HepG2 (cell line): ENCODE results near the gene TAS2R50. TPM values are rescaled to one million over a fixed set of nuclear protein-coding genes. Genes with fewer than 3 reads are reported as not detected.

Experiments
- ATAC-seq: fragments of 200-7000 bp; cut with Tn5 transposase; 3 replicates; pipeline ENCODE4 v1.9.1; 2020; ENCODE audit warnings: mild to moderate bottlenecking, moderate library complexity
- BruUV-seq: library from RNA; stranded (reverse); fragments of 400-500 nt; replicated peaks from 2 replicates; lab custom pipeline; 2021; lab: Mats Ljungman, UMichigan
- CTCF ChIA-PET: fragments of 300-600 bp; formaldehyde crosslinking; extraction: SDS; loops from one replicate; lab custom pipeline; 2021; ENCODE audit warnings: low total read pairs, inconsistent platforms, low intra/inter-chr PET ratio; lab: Yijun Ruan, JAX
- POLR2A ChIA-PET: fragments of 350-600 bp; sonication (Branson Sonifier 250); formaldehyde crosslinking; loops from one replicate; lab custom pipeline; 2020; ENCODE audit warnings: antibody characterized with exemption, inconsistent platforms; lab: Yijun Ruan, JAX
- DNase-seq: peaks from one replicate; pipeline ENCODE4 v3.0.0-alpha.2; 2015; ENCODE audit warnings: low spot score
- FAIRE-seq: peaks from 3 replicates; lab custom pipeline; 2011; peaks lifted over from hg19 to GRCh38; lab: Jason Lieb, UNC
- H2AFZ ChIP-seq: one replicate; pipeline ENCODE4 v1.6.1; 2011; ENCODE audit warnings: low read length, inconsistent platforms
- H3K27ac ChIP-seq: fragments of 300-600 bp; 3 replicates; pipeline ENCODE4 v1.8.0; 2011; ENCODE audit warnings: mixed run types, mild to moderate bottlenecking, mixed read lengths, low read length, inconsistent platforms; ENCODE audit not compliant: insufficient read depth; ENCODE audit errors: extremely low read length
- H3K27me3 ChIP-seq, 2 experiments: fragments of 200-600 bp in 1 of 2; 2 replicates in 1 of 2; 3 replicates in 1 of 2; pipeline versions ENCODE4 v1.6.0 to v1.8.0; 2011; ENCODE audit warnings: low read length in 2 of 2, mild to moderate bottlenecking in 2 of 2, moderate library complexity in 2 of 2, inconsistent platforms in 1 of 2; ENCODE audit not compliant: insufficient read depth in 2 of 2, control insufficient read depth in 1 of 2
- H3K36me3 ChIP-seq, 2 experiments: fragments of 200-600 bp in 1 of 2; replicated peaks in 1 of 2; 2 replicates in 1 of 2; 3 replicates in 1 of 2; pipeline versions ENCODE4 v1.5.1 to v1.8.0; 2011; ENCODE audit warnings: low read length in 2 of 2, inconsistent platforms in 1 of 2; ENCODE audit not compliant: insufficient read depth in 2 of 2, control insufficient read depth in 1 of 2
- H3K4me1 ChIP-seq: 2 replicates; pipeline ENCODE4 v1.5.1; 2012; ENCODE audit warnings: low read length, inconsistent platforms; ENCODE audit not compliant: insufficient read depth
- H3K4me2 ChIP-seq: 2 replicates; pipeline ENCODE4 v1.6.0; 2011; ENCODE audit warnings: low read depth, low read length, inconsistent platforms
- H3K4me3 ChIP-seq, 3 experiments: fragments of 200-600 bp in 1 of 3; sonication (generic), shearing (Covaris generic) in 1 of 3; replicated peaks in 1 of 3; 2 replicates each; pipeline ENCODE4 v1.5.1; 2011 to 2016; ENCODE audit warnings: low read length in 3 of 3, inconsistent platforms in 2 of 3, low read depth in 2 of 3, mild to moderate bottlenecking in 2 of 3, control low read depth in 1 of 3, mixed read lengths in 1 of 3; ENCODE audit not compliant: insufficient read depth in 1 of 3
- H3K79me2 ChIP-seq: one replicate; pipeline ENCODE4 v1.6.1; 2011; ENCODE audit warnings: low read length, inconsistent platforms; ENCODE audit not compliant: insufficient read depth
- H3K9ac ChIP-seq: 2 replicates; pipeline ENCODE4 v1.6.0; 2011; ENCODE audit warnings: mild to moderate bottlenecking, low read depth, low read length, inconsistent platforms; ENCODE audit not compliant: insufficient read depth
- H3K9me3 ChIP-seq: 2 replicates; pipeline ENCODE4 v1.5.1; 2012; ENCODE audit warnings: mild to moderate bottlenecking, low read length
- H4K20me1 ChIP-seq: 2 replicates; pipeline ENCODE4 v1.6.0; 2011; ENCODE audit warnings: inconsistent platforms, mild to moderate bottlenecking, low read length, moderate library complexity; ENCODE audit not compliant: insufficient read depth
- FOSL1 ChIP-seq: sonication (generic); formaldehyde crosslinking; IDR thresholded peaks from 2 replicates; pipeline ENCODE4 v1.9.0; 2021; ENCODE audit warnings: missing genetic modification reagents, borderline replicate concordance
- HDAC6 ChIP-seq: fragments of 200-600 bp; sonication (generic); IDR thresholded peaks from 2 replicates; pipeline ENCODE4 v1.7.0; 2017; ENCODE audit warnings: mild to moderate bottlenecking, antibody characterized with exemption, low read length, low read depth
- TOPORS ChIP-seq: sonication (generic); formaldehyde crosslinking; IDR thresholded peaks from 2 replicates; pipeline ENCODE4 v1.8.0; 2023; ENCODE audit warnings: mild to moderate bottlenecking, missing genetic modification reagents
- ZNF205 ChIP-seq: IDR thresholded peaks from 2 replicates; pipeline ENCODE4 v1.6.1; 2018; ENCODE audit warnings: missing biosample characterization, missing genetic modification reagents
- ZNF282 ChIP-seq: fragments of 450-650 bp; IDR thresholded peaks from 2 replicates; pipeline ENCODE4 v1.6.1; 2018; ENCODE audit not compliant: partially characterized antibody
- ZNF558 ChIP-seq: sonication (generic); formaldehyde crosslinking; IDR thresholded peaks from 2 replicates; pipeline ENCODE4 v1.9.0; 2022; ENCODE audit warnings: mild to moderate bottlenecking, missing genetic modification reagents, borderline replicate concordance
- ZNF776 ChIP-seq: sonication (generic); formaldehyde crosslinking; IDR thresholded peaks from 2 replicates; pipeline ENCODE4 v1.4.0; 2020; ENCODE audit warnings: mild to moderate bottlenecking, missing genetic modification reagents
- WGBS: methylation state at CpG from one replicate; pipeline ENCODE4 v1.1.6; 2017; ENCODE audit warnings: low lambda C conversion rate; 5-methylcytosine and 5-hydroxymethylcytosine counted together
- in situ Hi-C: cut with HindIII; loops from 2 replicates; pipeline ENCODE4 v1.10.0; 2017; ENCODE audit warnings: low pct_unique_long_range_greater_than_20kb; ENCODE audit not compliant: extremely low pct_ligation_motif_present
- intact Hi-C: fragments of 100-400 bp; cut with micrococcal nuclease; formaldehyde crosslinking; loops from one replicate; pipeline ENCODE4 v1.10.0; 2022; ENCODE audit not compliant: unreplicated experiment
- polyA plus RNA-seq, 8 experiments: library from polyadenylated mRNA; depleted of rRNA in 3 of 8; stranded (reverse) in 7 of 8; unstranded in 1 of 8; fragments of >200 nt; fragmentation: Illumina TruSeq in 4 of 8; extraction: Trizol in 4 of 8; gene quantifications; 2 replicates each; pipeline versions ENCODE4 v1.2.1 to v1.2.3, GENCODE V29; 2011 to 2016; ENCODE audit warnings: low read depth in 4 of 8, missing spikeins in 1 of 8, mixed read lengths in 1 of 8; ENCODE audit not compliant: insufficient read depth in 1 of 8
- total RNA-seq, 5 experiments: library from RNA; depleted of rRNA; stranded (reverse); fragments of >200 nt; fragmentation: Illumina TruSeq; extraction: Trizol; gene quantifications; 2 replicates each; pipeline ENCODE4 v1.2.3, GENCODE V29; 2016; ENCODE audit warnings: low read depth in 1 of 5
- TF ChIP-seq, protein P1 (sequence below): sonication (generic); formaldehyde crosslinking; IDR thresholded peaks from 2 replicates; pipeline ENCODE4 v1.4.0; 2020; ENCODE audit warnings: missing genetic modification reagents; ENCODE audit errors: not compliant biosample characterization
- TF ChIP-seq, protein P2 (sequence below): sonication (generic); formaldehyde crosslinking; IDR thresholded peaks from 2 replicates; pipeline ENCODE4 v1.4.0; 2020; ENCODE audit warnings: mild to moderate bottlenecking, missing genetic modification reagents
- TF ChIP-seq, protein P3 (sequence below): IDR thresholded peaks from 2 replicates; pipeline ENCODE4 v1.6.1; 2016; ENCODE audit warnings: low read depth, missing genetic modification reagents, missing compliant biosample characterization

TAS2R50 gene
- total and polyA plus RNA-seq, 2 of the 13 experiments (the other 11 are each of a cell fraction or from before 2014, with no cell fraction given): 0.17 to 2.2 TPM

GRCh38 chr12:10967409-10967808 is 19.3 kb downstream of the TAS2R50 start:
- ATAC-seq (no peak), DNase-seq (no peak), FAIRE-seq (no peak)
- Histone ChIP-seq H3K9me3 (no peaks in the 10 kb centered on the region), H3K79me2 (no peaks in the 10 kb centered on the region), H3K4me3 (no peak overlapping the region), H3K27ac (no peak overlapping the region), H4K20me1 (no peaks in the 10 kb centered on the region), H3K4me1 (no peaks in the 10 kb centered on the region), H3K36me3 (peaks cover 0 to 4% of the 10 kb centered on the region in 2 experiments; a peak in 1 of 5 replicates), H3K27me3 (no peaks in the 10 kb centered on the region), H2AFZ (no peak overlapping the region), H3K4me2 (no peak overlapping the region), H3K9ac (no peak overlapping the region)
- no TSS peak for BruUV-seq
- WGBS: 91% methylated on average over 2 of the region's 2 CpGs
- CTCF ChIA-PET: no interaction called here
- intact Hi-C loops: no loop called here
- POLR2A ChIA-PET: no interaction called here
- in situ Hi-C loops: no loop called here
- TF ChIP-seq HDAC6: no peak
- TF ChIP-seq ZNF776: no peak
- TF ChIP-seq, protein P1, sequence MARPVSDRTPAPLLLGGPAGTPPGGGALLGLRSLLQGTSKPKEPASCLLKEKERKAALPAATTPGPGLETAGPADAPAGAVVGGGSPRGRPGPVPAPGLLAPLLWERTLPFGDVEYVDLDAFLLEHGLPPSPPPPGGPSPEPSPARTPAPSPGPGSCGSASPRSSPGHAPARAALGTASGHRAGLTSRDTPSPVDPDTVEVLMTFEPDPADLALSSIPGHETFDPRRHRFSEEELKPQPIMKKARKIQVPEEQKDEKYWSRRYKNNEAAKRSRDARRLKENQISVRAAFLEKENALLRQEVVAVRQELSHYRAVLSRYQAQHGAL (CRISPR knock-in tag): no peak
- TF ChIP-seq ZNF558 (CRISPR knock-in tag): no peak
- TF ChIP-seq FOSL1 (CRISPR knock-in tag): no peak
- TF ChIP-seq, protein P2, sequence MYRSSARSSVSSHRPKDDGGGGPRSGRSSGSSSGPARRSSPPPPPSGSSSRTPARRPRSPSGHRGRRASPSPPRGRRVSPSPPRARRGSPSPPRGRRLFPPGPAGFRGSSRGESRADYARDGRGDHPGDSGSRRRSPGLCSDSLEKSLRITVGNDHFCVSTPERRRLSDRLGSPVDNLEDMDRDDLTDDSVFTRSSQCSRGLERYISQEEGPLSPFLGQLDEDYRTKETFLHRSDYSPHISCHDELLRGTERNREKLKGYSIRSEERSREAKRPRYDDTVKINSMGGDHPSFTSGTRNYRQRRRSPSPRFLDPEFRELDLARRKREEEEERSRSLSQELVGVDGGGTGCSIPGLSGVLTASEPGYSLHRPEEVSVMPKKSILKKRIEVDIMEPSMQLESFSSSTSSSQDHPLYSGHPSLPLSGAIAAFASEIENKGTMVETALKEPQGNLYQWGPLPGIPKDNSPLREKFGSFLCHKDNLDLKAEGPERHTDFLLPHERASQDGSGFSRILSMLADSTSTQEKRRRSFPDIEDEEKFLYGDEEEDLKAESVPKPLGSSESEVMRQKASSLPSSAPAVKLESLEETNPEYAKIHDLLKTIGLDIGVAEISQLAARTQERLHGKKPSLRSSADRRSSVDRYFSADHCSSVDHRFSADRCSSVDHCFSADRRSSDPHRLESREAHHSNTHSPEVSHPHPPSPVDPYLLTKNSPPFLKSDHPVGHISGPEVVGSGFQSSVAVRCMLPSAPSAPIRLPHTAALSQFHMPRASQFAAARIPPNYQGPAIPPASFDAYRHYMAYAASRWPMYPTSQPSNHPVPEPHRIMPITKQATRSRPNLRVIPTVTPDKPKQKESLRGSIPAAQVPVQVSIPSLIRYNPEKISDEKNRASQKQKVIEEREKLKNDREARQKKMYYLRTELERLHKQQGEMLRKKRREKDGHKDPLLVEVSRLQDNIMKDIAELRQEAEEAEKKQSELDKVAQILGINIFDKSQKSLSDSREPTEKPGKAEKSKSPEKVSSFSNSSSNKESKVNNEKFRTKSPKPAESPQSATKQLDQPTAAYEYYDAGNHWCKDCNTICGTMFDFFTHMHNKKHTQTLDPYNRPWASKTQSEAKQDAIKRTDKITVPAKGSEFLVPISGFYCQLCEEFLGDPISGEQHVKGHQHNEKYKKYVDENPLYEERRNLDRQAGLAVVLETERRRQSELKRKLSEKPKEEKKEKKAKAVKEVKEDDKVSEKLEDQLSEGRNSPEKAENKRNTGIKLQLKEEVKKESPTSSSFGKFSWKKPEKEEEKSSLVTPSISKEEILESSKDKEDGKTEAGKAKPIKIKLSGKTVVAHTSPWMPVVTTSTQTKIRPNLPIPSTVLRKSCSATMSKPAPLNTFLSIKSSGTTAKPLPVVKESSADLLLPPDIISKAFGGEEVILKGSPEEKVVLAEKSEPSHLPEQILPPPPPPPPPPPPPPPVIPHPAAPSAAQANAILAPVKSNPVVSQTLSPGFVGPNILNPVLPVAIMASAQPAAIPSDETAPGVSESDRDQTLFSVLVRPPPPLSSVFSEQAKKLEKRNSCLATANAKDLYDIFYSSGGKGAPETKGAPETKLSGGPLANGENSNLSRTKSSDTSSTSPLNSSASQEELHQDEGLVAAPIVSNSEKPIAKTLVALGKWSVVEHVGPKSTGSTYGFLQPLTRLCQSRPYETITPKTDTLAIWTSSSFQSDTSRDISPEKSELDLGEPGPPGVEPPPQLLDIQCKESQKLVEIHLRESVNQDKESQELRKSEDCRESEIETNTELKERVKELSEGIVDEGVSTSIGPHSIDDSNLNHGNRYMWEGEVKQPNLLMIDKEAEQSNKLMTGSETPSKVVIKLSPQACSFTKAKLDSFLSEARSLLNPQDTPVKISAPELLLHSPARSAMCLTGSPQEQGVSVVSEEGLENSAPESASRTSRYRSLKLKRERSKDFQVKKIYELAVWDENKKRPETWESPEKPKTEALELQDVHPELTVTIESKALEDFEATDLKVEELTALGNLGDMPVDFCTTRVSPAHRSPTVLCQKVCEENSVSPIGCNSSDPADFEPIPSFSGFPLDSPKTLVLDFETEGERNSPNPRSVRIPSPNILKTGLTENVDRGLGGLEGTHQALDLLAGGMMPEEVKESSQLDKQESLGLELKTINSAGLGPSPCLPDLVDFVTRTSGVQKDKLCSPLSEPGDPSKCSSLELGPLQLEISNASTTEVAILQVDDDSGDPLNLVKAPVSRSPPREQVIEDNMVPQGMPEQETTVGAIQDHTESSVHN (CRISPR knock-in tag): no peak
- TF ChIP-seq, protein P3, sequence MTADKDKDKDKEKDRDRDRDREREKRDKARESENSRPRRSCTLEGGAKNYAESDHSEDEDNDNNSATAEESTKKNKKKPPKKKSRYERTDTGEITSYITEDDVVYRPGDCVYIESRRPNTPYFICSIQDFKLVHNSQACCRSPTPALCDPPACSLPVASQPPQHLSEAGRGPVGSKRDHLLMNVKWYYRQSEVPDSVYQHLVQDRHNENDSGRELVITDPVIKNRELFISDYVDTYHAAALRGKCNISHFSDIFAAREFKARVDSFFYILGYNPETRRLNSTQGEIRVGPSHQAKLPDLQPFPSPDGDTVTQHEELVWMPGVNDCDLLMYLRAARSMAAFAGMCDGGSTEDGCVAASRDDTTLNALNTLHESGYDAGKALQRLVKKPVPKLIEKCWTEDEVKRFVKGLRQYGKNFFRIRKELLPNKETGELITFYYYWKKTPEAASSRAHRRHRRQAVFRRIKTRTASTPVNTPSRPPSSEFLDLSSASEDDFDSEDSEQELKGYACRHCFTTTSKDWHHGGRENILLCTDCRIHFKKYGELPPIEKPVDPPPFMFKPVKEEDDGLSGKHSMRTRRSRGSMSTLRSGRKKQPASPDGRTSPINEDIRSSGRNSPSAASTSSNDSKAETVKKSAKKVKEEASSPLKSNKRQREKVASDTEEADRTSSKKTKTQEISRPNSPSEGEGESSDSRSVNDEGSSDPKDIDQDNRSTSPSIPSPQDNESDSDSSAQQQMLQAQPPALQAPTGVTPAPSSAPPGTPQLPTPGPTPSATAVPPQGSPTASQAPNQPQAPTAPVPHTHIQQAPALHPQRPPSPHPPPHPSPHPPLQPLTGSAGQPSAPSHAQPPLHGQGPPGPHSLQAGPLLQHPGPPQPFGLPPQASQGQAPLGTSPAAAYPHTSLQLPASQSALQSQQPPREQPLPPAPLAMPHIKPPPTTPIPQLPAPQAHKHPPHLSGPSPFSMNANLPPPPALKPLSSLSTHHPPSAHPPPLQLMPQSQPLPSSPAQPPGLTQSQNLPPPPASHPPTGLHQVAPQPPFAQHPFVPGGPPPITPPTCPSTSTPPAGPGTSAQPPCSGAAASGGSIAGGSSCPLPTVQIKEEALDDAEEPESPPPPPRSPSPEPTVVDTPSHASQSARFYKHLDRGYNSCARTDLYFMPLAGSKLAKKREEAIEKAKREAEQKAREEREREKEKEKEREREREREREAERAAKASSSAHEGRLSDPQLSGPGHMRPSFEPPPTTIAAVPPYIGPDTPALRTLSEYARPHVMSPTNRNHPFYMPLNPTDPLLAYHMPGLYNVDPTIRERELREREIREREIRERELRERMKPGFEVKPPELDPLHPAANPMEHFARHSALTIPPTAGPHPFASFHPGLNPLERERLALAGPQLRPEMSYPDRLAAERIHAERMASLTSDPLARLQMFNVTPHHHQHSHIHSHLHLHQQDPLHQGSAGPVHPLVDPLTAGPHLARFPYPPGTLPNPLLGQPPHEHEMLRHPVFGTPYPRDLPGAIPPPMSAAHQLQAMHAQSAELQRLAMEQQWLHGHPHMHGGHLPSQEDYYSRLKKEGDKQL (CRISPR knock-in tag): no peak
- no peak for TF ChIP-seq ZNF205 (CRISPR knock-in tag)
- TF ChIP-seq ZNF282: no peak
- TF ChIP-seq TOPORS (CRISPR knock-in tag): no peak
